Left forelimb (tissue), 1 donor: ENCODE measurements around the gene ZBTB40.

Experiments used
- DNase-seq: peaks from one replicate; pipeline ENCODE4 v3.0.0-alpha.2; 2018; ENCODE audit warnings: low spot score

Gene ZBTB40

GRCh38 chr1:22556391-22557104 is 104.9 kb downstream of the ZBTB40 start:
- DNase-seq: no peak

GRCh38 chr1:22557341-22557950 is 105.8 kb downstream of the ZBTB40 start:
- no peak for DNase-seq

- DNase-seq: no peak
Measured at GRCh38 chr1:22562584-22563583, 111.2 kb downstream of the ZBTB40 start, which contains the start of gene EPHA8. EPHA8 (plus strand) TSS chr1:22563489; CDS start chr1:22563636, 147 bp downstream.

GRCh38 chr1:22563671-22564602 is 112.3 kb downstream of the ZBTB40 start:
- no peak for DNase-seq

- DNase-seq: no peak
Measured at GRCh38 chr1:22566161-22566560, 114.5 kb downstream of the ZBTB40 start.

DNA sequence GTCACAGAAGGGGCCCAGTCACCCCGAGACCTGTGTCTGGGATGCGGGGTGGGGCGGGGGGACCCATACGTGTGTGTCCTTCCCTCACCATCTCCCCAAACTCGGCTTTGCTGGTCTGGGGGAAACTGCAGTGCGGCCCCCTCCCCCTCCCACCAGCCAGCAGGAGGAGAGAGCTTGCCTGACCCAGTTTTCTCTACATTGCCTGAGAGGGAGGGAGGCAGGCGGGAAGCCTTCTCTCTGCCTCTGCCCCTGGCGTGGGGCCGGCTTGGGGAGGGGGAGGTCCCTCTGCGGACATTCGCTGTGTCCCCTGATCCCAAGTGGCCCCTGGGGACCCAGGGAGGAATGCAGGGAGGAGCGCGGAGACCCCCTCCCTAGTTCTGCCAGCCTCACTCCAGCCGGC is 115.5 kb downstream of the ZBTB40 start:
- DNase-seq: no peak

DNA sequence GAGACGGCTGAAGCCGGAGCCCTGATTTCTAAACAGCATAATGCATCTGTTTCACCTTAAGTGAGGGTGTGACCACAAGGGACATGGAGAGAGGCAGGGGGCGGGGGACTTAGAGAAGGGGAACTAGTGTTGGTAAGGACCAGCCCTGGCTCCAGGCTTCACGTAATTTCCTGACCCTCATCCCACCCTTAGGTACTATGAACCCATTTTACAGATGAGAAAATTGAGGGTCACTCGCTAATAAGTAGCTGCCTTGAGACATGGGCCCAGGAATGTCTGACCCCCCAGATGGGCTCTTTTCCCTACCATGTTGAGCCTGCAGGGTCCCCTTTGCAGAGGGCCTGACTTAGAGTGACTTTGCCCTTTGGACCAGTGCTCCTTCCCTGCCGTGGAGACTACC is 116.3 kb downstream of the ZBTB40 start:
- no peak for DNase-seq

DNA sequence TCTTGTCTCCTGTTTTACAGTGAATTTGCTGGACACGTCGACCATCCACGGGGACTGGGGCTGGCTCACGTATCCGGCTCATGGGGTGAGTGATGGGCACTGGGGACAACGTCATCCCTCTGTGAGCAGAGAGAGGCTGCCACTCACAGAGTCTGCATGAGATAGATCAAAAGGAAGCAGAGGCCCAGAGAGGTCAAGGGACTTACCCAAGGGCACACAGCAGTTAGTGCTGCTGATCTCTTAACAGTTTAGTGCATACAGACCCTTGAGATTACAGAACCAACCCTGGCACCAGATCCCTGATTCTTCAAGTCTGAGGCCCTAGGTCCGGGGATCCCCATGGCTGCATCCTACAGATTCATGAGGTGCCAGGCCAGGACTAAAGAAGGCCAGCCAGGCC is 117.6 kb downstream of the ZBTB40 start:
- DNase-seq: no peak

DNA sequence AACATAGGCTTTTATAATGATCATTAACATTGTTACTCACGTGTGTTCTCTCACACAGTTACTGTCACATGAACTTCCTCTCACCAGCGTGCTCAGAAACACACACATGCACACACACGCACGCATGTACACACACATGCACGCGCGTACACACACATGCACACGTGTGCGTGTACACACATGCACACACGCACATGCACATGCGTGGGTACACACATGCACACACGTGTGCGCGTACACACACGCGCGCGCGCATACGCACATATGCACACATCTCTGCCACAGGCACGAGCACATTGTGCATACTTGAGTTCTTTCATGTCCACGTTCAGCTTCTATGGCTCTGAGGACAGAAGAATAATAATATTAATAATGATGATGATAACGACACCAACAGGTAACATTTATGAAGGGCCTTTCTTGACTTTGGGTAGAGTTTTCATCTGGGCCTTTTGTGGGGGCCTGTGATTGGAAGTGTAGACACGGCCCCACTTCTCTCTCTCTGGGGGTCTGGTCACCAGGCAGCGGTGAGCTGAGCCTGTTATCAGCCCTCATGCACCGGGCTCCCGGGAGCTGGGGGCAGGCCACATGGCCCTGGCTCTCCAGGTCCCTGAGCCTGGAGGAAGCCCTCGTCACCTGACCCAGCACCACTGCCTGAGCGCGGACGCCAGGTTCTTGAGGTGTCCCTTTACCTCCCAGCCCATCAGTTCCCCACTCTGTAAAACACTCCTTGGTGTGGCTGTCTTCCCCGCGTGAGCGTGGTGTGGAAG is 118.7 kb downstream of the ZBTB40 start:
- no peak for DNase-seq

GRCh38 chr1:22572818-22573217 is 121.2 kb downstream of the ZBTB40 start:
- no peak for DNase-seq

- no peak for DNase-seq
Measured at GRCh38 chr1:22573237-22573636, 121.6 kb downstream of the ZBTB40 start.

- DNase-seq: no peak
Measured at GRCh38 chr1:22575532-22576149, 124.0 kb downstream of the ZBTB40 start.

DNA sequence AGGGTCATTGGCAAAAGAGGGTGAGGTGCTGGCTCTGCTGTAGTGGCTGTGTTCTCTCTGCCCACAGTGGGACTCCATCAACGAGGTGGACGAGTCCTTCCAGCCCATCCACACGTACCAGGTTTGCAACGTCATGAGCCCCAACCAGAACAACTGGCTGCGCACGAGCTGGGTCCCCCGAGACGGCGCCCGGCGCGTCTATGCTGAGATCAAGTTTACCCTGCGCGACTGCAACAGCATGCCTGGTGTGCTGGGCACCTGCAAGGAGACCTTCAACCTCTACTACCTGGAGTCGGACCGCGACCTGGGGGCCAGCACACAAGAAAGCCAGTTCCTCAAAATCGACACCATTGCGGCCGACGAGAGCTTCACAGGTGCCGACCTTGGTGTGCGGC is 124.5 kb downstream of the ZBTB40 start:
- DNase-seq: no peak

DNA sequence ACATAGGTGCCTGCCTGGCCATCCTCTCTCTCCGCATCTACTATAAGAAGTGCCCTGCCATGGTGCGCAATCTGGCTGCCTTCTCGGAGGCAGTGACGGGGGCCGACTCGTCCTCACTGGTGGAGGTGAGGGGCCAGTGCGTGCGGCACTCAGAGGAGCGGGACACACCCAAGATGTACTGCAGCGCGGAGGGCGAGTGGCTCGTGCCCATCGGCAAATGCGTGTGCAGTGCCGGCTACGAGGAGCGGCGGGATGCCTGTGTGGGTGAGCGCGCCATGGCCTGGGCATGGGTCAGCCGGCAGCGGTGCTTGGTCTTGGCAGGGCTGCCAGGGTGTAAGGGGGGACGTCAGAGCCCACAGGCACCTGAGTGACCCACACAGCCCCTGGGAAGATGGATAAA is 125.0 kb downstream of the ZBTB40 start:
- no peak for DNase-seq

GRCh38 chr1:22578732-22579361 is 127.2 kb downstream of the ZBTB40 start:
- DNase-seq: no peak

- no peak for DNase-seq
Measured at GRCh38 chr1:22579541-22580155, 128.0 kb downstream of the ZBTB40 start.
